AG09319 (cell line): ENCODE results near the gene URGCP.

Experiments used
- DNase-seq: peaks from one replicate; pipeline ENCODE4 v3.0.0-alpha.2; 2010; ENCODE audit warnings: low read depth; ENCODE audit errors: extremely low read depth
- CTCF ChIP-seq: IDR thresholded peaks from 2 replicates; pipeline ENCODE4 v1.5.1; 2011; ENCODE audit warnings: low read depth, mild to moderate bottlenecking, inconsistent platforms, low read length, moderate library complexity

The URGCP gene

DNA sequence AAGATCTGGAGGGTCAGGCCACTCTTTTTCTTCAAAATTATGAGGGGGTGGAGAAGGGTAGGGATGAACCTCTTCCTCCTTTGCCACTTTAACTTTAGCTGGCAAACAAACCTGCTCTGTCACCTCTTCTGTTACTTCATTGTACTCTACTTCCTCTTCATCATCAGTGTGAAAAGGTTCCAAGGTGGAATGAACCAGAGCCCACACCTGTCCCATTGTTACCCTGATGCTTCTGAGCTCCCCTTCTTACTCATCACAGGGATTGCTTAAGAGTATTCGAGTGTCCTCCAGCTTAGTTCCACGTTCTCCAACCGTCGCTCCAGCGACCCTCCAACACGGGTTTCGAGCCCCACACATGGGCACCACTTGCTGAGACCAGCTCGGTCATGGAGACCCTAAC is 42.3 kb downstream of the URGCP start:
- no peak for TF ChIP-seq CTCF
- DNase-seq, result no peak

DNA sequence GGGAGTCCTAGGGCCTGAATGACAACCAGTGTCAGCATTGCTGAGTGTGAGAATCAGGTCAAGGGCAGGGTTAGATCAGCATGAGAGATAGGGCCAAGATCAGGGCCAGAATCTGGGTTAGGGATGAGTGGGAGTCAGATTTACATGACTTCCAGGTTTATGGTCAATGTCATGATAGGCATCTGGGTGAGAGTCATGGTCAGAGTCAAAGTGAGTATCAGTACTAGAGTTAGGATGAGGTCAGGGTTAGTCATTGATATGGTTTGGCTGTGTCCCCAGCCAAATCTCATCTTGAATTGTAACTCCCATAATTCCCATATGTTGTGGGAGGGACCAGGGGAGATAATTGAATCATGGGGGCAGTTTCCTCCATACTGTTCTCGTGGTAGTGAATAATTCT is 49.4 kb downstream of the URGCP start:
- no peak for DNase-seq
- no peak for TF ChIP-seq CTCF

GRCh38 chr7:43856316-43856715 is 50.1 kb downstream of the URGCP start:
- no peak for TF ChIP-seq CTCF
- no peak for DNase-seq

DNA sequence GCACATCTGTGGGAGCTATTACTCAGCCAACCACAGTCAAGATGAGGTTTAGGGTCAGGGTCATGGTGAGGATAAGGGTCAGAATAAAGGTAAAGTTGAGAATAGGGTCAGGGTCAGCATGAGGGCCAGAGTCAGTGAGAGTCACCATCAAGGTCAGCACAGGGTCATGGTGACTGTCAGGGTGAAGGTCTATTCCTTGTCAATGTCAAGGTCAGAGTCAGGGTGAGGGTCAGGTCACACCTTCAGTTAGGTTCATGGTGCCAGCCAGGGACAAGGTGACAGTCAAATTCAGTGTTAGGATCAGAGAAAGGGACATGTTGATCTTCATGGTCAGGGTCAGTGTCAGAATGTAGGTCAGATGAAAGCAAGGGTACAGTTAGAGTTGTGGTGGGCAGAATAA is 51.2 kb downstream of the URGCP start:
- TF ChIP-seq CTCF, result no peak
- DNase-seq, result no peak

GRCh38 chr7:43851805-43852204 is 54.6 kb downstream of the URGCP start:
- no peak for TF ChIP-seq CTCF
- no peak for DNase-seq

DNA sequence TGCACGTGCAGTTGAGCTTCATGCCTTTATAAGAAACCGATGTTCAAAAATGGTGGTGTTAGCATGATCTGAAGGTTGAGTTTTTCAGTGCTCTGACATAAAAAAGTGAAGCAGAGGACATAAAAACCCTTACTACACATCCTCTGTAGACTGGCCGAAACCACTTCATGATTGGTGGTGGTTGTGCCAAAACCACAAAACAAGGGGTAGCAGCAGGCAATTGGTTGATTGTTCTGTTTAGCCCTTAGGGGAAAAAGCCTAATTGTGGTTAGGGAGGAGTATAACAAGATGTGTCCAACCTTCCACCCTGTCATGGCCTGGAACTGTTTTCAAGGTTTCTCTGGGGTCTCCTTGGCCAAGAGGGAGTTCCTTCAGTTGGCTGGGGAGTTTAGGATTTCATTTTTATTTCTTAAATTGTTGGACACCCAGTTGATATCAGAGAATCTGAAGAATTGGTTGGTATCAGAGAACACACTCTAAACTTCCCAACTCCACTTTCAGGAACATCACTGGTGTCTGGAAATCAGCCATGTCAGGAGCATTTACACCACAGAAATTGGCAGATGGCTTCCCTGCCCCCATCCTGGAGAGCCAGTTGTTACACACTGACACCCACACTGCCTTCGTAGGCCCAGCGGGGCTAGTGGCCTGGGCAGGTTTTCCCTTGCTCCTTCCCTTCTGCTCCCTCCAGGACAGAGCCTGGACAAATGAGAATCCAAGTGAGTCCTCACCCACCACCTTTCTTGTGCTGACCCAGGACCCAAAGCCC is 55.9 kb downstream of the URGCP start:
- peak; percentile 19 for DNase-seq
- TF ChIP-seq CTCF, result no peak

GRCh38 chr7:43849047-43849446 is 57.3 kb downstream of the URGCP start:
- no peak for TF ChIP-seq CTCF
- DNase-seq, result no peak
